ENCODE results near the gene PTPRN2. TPM values are rescaled to one million over a fixed set of nuclear protein-coding genes. Genes with fewer than 3 reads are reported as not detected.
"Not testable (repeated sequence)": the region's sequence is repeated elsewhere in the genome, so short reads cannot be mapped to it uniquely, and the experiment has no call there.

The PTPRN2 gene
- polyA plus RNA-seq, 1 experiment: 0.02 TPM

- POLR2A ChIA-PET: no interaction called here
- Histone ChIP-seq H3K4me3 (ENCODE audit: low read depth, low read length) (no peak overlapping the region), H3K27ac (ENCODE audit: low read depth, low read length) (no peak overlapping the region), H3K9me3 (ENCODE audit: control insufficient read depth, insufficient read depth, low read length) (peaks cover 96% of the 10 kb centered on the region), H3K27me3 (ENCODE audit: control insufficient read depth, insufficient read depth, low read length) (no peaks in the 10 kb centered on the region)
- CTCF ChIA-PET: no interaction called here
- DNase-seq (ENCODE audit: low read depth, low spot score): no peak
- TF ChIP-seq, protein P1, sequence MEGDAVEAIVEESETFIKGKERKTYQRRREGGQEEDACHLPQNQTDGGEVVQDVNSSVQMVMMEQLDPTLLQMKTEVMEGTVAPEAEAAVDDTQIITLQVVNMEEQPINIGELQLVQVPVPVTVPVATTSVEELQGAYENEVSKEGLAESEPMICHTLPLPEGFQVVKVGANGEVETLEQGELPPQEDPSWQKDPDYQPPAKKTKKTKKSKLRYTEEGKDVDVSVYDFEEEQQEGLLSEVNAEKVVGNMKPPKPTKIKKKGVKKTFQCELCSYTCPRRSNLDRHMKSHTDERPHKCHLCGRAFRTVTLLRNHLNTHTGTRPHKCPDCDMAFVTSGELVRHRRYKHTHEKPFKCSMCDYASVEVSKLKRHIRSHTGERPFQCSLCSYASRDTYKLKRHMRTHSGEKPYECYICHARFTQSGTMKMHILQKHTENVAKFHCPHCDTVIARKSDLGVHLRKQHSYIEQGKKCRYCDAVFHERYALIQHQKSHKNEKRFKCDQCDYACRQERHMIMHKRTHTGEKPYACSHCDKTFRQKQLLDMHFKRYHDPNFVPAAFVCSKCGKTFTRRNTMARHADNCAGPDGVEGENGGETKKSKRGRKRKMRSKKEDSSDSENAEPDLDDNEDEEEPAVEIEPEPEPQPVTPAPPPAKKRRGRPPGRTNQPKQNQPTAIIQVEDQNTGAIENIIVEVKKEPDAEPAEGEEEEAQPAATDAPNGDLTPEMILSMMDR (IDR thresholded peaks at IDR 0.05; ENCODE audit: low read depth, low read length): no peak
These were observed 313.2 kb downstream of the PTPRN2 start for GRCh38 chr7:158274404-158274811.

DNA sequence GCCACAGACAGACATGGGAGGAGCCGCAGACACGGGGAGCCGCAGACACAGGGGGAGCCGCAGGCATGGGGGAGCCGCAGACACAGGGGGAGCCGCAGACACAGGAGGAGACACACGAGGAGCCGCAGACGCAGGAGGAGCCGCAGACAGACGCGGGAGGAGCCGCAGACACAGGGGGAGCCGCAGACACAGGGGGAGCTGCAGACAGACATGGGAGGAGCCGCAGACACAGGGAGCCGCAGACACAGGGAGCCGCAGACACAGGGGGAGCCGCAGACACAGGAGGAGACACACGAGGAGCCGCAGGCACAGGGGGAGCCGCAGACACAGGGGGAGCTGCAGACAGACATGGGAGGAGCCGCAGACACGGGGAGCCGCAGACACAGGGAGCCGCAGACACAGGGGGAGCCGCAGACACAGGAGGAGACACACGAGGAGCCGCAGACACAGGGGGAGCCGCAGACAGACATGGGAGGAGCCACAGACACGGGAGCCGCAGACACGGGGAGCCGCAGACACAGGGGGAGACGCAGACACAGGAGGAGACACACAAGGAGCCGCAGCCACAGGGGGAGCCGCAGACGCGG is 313.8 kb downstream of the PTPRN2 start:
- DNase-seq (ENCODE audit: low read depth, low spot score); H3K27ac ChIP-seq (ENCODE audit: low read depth, low read length); H3K27me3 ChIP-seq (ENCODE audit: control insufficient read depth, insufficient read depth, low read length); CTCF ChIA-PET; POLR2A ChIA-PET; H3K4me3 ChIP-seq (ENCODE audit: low read depth, low read length): not testable (repeated sequence)
- peaks cover 96% of the 10 kb centered on the region for H3K9me3 ChIP-seq (ENCODE audit: control insufficient read depth, insufficient read depth, low read length)

DNA sequence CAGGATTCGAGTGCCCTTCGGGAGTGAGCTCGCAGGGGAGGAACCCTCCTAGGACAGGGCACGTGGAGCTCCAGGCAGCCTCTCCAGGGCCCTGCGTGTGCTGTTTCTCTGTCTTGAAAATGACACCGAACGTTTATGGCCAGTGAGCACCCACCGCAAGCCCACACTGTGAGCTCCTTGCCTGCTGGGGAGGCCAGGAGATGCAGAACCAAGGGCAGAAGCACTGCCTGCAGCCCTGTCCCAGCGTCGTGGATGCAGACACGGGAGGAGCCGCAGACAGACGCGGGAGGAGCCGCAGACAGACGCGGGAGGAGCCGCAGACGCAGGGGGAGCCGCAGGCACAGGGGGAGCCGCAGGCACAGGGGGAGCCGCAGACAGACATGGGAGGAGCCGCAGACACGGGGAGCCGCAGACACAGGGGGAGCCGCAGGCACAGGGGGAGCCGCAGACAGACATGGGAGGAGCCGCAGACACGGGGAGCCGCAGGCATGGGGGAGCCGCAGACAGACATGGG is 314.4 kb downstream of the PTPRN2 start:
- Histone ChIP-seq H3K4me3 (ENCODE audit: low read depth, low read length) (no peak overlapping the region), H3K27me3 (ENCODE audit: control insufficient read depth, insufficient read depth, low read length) (no peaks in the 10 kb centered on the region), H3K27ac (ENCODE audit: low read depth, low read length) (no peak overlapping the region), H3K9me3 (ENCODE audit: control insufficient read depth, insufficient read depth, low read length) (peaks cover 96% of the 10 kb centered on the region)
- no peak for DNase-seq (ENCODE audit: low read depth, low spot score)
- ChIA-PET POLR2A (no interaction called here), CTCF (no interaction called here)
- TF ChIP-seq, protein P1 (IDR thresholded peaks at IDR 0.05; ENCODE audit: low read depth, low read length): no peak

- peaks cover 96% of the 10 kb centered on the region for H3K9me3 ChIP-seq (ENCODE audit: control insufficient read depth, insufficient read depth, low read length)
- no peak overlapping the region for H3K4me3 ChIP-seq (ENCODE audit: low read depth, low read length)
- no peaks in the 10 kb centered on the region for H3K27me3 ChIP-seq (ENCODE audit: control insufficient read depth, insufficient read depth, low read length)
- TF ChIP-seq, protein P1 (IDR thresholded peaks at IDR 0.05; ENCODE audit: low read depth, low read length): no peak
- POLR2A ChIA-PET: no interaction called here
- DNase-seq (ENCODE audit: low read depth, low spot score): no peak
- CTCF ChIA-PET: no interaction called here
- H3K27ac ChIP-seq (ENCODE audit: low read depth, low read length): no peak overlapping the region
These were observed 315.0 kb downstream of the PTPRN2 start for GRCh38 chr7:158272509-158273137.

DNA sequence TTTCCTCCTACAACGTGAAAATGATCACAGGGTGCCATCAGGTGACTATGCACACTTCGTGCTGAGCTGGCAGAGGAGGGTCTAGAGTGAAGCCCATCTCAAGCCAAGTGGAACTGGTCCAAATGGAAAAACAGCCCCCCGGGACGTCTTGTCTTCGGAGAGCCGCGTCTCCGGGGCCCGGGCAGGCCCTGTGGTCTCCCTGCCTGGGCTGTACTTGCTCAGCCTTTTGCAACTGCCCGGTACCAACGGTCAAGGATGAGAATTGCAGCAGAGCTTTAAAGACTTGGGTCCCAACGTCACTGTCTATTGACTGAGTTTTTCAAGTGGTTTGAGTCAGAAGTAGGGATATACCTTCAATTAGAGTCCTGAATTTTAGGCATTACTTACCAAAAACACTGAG is 315.5 kb downstream of the PTPRN2 start:
- no peaks in the 10 kb centered on the region for H3K27me3 ChIP-seq (ENCODE audit: control insufficient read depth, insufficient read depth, low read length)
- no peak for DNase-seq (ENCODE audit: low read depth, low spot score)
- H3K9me3 ChIP-seq (ENCODE audit: control insufficient read depth, insufficient read depth, low read length): peaks cover 96% of the 10 kb centered on the region
- ChIA-PET POLR2A (no interaction called here), CTCF (no interaction called here)
- TF ChIP-seq, protein P1 (IDR thresholded peaks at IDR 0.05; ENCODE audit: low read depth, low read length): no peak
- H3K4me3 ChIP-seq (ENCODE audit: low read depth, low read length): no peak overlapping the region
- no peak overlapping the region for H3K27ac ChIP-seq (ENCODE audit: low read depth, low read length)
